Subcutaneous abdominal adipose tissue (tissue), 5 donors: Measurements from ENCODE around the gene CARD11.
A peak's percentile ranks its signal among the peaks of the same experiment; 100 is the strongest.

Source experiments
- H3K27ac ChIP-seq: one replicate; pipeline ENCODE4 v1.7.0; 2013; ENCODE audit warnings: low read depth, mild to moderate bottlenecking, inconsistent platforms, low read length, moderate library complexity
- H3K27me3 ChIP-seq, 5 donors: one replicate each; pipeline ENCODE4 v1.7.0; 2013; ENCODE audit warnings: low read length in 5 of 5, inconsistent platforms in 1 of 5; ENCODE audit not compliant: control insufficient read depth in 5 of 5, insufficient read depth in 4 of 5
- H3K36me3 ChIP-seq, 5 donors: one replicate each; pipeline ENCODE4 v1.7.0; 2013; ENCODE audit warnings: low read length in 5 of 5; ENCODE audit not compliant: control insufficient read depth in 5 of 5, insufficient read depth in 5 of 5
- H3K4me1 ChIP-seq, 5 donors: one replicate each; pipeline ENCODE4 v1.7.0; 2013; ENCODE audit warnings: low read length in 5 of 5, mild to moderate bottlenecking in 3 of 5, moderate library complexity in 1 of 5; ENCODE audit not compliant: control insufficient read depth in 5 of 5, insufficient read depth in 5 of 5
- H3K4me3 ChIP-seq, 5 donors: one replicate each; pipeline ENCODE4 v1.7.0; 2013; ENCODE audit warnings: low read length in 5 of 5, low read depth in 1 of 5
- H3K9ac ChIP-seq, 5 donors: one replicate each; pipeline ENCODE4 v1.7.0; 2013; ENCODE audit warnings: low read length in 5 of 5, mild to moderate bottlenecking in 4 of 5, moderate library complexity in 3 of 5
- H3K9me3 ChIP-seq, 5 donors: one replicate each; pipeline ENCODE4 v1.7.0; 2013; ENCODE audit warnings: low read length in 5 of 5; ENCODE audit not compliant: control insufficient read depth in 5 of 5
- donor health status: healthy.
- donor health status: healthy.
- donor health status: healthy.
- donor health status: healthy.
- donor health status: healthy.

Gene CARD11

GRCh38 chr7:2866601-2867000 lies 177.1 kb downstream of the CARD11 start:
- Histone ChIP-seq H3K4me1 (peaks cover 11 to 41% (median 38%) of the 10 kb centered on the region in 5 donors), H3K27ac (no peak overlapping the region), H3K27me3 (peaks cover 0 to 9% (median 3%) of the 10 kb centered on the region in 5 donors), H3K4me3 (no peak overlapping the region), H3K36me3 (peaks cover 0 to 2% (median 0%) of the 10 kb centered on the region in 5 donors), H3K9me3 (no peaks in the 10 kb centered on the region), H3K9ac (no peak overlapping the region)

- H3K36me3 ChIP-seq = peaks cover 0 to 2% (median 0%) of the 10 kb centered on the region in 5 donors
- H3K9me3 ChIP-seq = no peaks in the 10 kb centered on the region
- H3K4me1 ChIP-seq = peaks cover 11 to 31% (median 27%) of the 10 kb centered on the region in 5 donors
- no peak overlapping the region for H3K27ac ChIP-seq
- H3K27me3 ChIP-seq = peaks cover 0 to 2% (median 0%) of the 10 kb centered on the region in 5 donors
- no peak overlapping the region for H3K9ac ChIP-seq
- H3K4me3 ChIP-seq = no peak overlapping the region
Measured at GRCh38 chr7:2864999-2865670, 178.5 kb downstream of the CARD11 start.

GRCh38 chr7:2864204-2864985 lies 179.3 kb downstream of the CARD11 start:
- Histone ChIP-seq H3K9ac (peak overlapping the region; percentile 53 to 89 (median 70)), H3K27me3 (peaks cover 0 to 2% (median 0%) of the 10 kb centered on the region in 5 donors), H3K4me1 (peaks cover 10 to 29% (median 25%) of the 10 kb centered on the region in 5 donors), H3K36me3 (peaks cover 0 to 2% (median 0%) of the 10 kb centered on the region in 5 donors), H3K4me3 (peak overlapping the region in 4 of 5 donors; percentile 14 to 54 (median 47)), H3K9me3 (no peaks in the 10 kb centered on the region), H3K27ac (peak overlapping the region; percentile 92)

- Histone ChIP-seq H3K9me3 (no peaks in the 10 kb centered on the region), H3K27me3 (peaks cover 0 to 2% (median 0%) of the 10 kb centered on the region in 5 donors), H3K27ac (peak overlapping the region; percentile 92), H3K4me1 (peaks cover 9 to 29% (median 25%) of the 10 kb centered on the region in 5 donors), H3K4me3 (peak overlapping the region; percentile 14 to 54 (median 41)), H3K9ac (peak overlapping the region; percentile 53 to 89 (median 70)), H3K36me3 (peaks cover 0 to 2% (median 0%) of the 10 kb centered on the region in 5 donors)
Measured at GRCh38 chr7:2863461-2864066, 180.1 kb downstream of the CARD11 start.

GRCh38 chr7:2862831-2863361 lies 180.8 kb downstream of the CARD11 start:
- H3K27ac ChIP-seq = peak overlapping the region; percentile 92
- H3K9me3 ChIP-seq = no peaks in the 10 kb centered on the region
- peak overlapping the region; percentile 53 to 89 (median 70) for H3K9ac ChIP-seq
- H3K36me3 ChIP-seq = peaks cover 0 to 2% (median 0%) of the 10 kb centered on the region in 5 donors
- peaks cover 0 to 2% (median 0%) of the 10 kb centered on the region in 5 donors for H3K27me3 ChIP-seq
- peak overlapping the region; percentile 14 to 53 (median 41) for H3K4me3 ChIP-seq
- H3K4me1 ChIP-seq = peaks cover 9 to 29% (median 25%) of the 10 kb centered on the region in 5 donors

- Histone ChIP-seq H3K9me3 (no peaks in the 10 kb centered on the region), H3K9ac (no peak overlapping the region), H3K36me3 (peaks cover 0 to 2% (median 0%) of the 10 kb centered on the region in 5 donors), H3K27me3 (peaks cover 0 to 2% (median 0%) of the 10 kb centered on the region in 5 donors), H3K27ac (no peak overlapping the region), H3K4me1 (peaks cover 9 to 29% (median 25%) of the 10 kb centered on the region in 5 donors), H3K4me3 (no peak overlapping the region)
Measured at GRCh38 chr7:2861509-2861908, 182.2 kb downstream of the CARD11 start.

GRCh38 chr7:2860627-2861133 lies 183.0 kb downstream of the CARD11 start:
- Histone ChIP-seq H3K4me3 (no peak overlapping the region), H3K4me1 (peaks cover 9 to 29% (median 25%) of the 10 kb centered on the region in 5 donors), H3K9ac (no peak overlapping the region), H3K27ac (no peak overlapping the region), H3K9me3 (no peaks in the 10 kb centered on the region), H3K27me3 (peaks cover 0 to 2% (median 0%) of the 10 kb centered on the region in 5 donors), H3K36me3 (peaks cover 0 to 2% (median 0%) of the 10 kb centered on the region in 5 donors)

GRCh38 chr7:2859952-2860351 lies 183.7 kb downstream of the CARD11 start:
- H3K9me3 ChIP-seq = no peaks in the 10 kb centered on the region
- no peak overlapping the region for H3K9ac ChIP-seq
- no peak overlapping the region for H3K27ac ChIP-seq
- peaks cover 0 to 2% (median 0%) of the 10 kb centered on the region in 5 donors for H3K27me3 ChIP-seq
- peaks cover 0 to 2% (median 0%) of the 10 kb centered on the region in 5 donors for H3K36me3 ChIP-seq
- H3K4me3 ChIP-seq = no peak overlapping the region
- H3K4me1 ChIP-seq = peaks cover 9 to 27% (median 23%) of the 10 kb centered on the region in 5 donors

GRCh38 chr7:2858621-2859020 lies 185.0 kb downstream of the CARD11 start:
- Histone ChIP-seq H3K9ac (no peak overlapping the region), H3K4me1 (peaks cover 7 to 14% (median 10%) of the 10 kb centered on the region in 5 donors)

More at GRCh38 chr7:2858621-2859020, 185.0 kb downstream of the CARD11 start:
- Histone ChIP-seq H3K36me3 (peaks cover 0 to under 1% (median 0%) of the 10 kb centered on the region in 5 donors), H3K4me3 (no peak overlapping the region), H3K9me3 (no peaks in the 10 kb centered on the region), H3K27me3 (peaks cover 0 to 1% (median 0%) of the 10 kb centered on the region in 5 donors), H3K27ac (no peak overlapping the region)
